HepG2 (cell line): Measurements from ENCODE around the gene FNDC4. TPM values are rescaled to one million over a fixed set of nuclear protein-coding genes. Genes with fewer than 3 reads are reported as not detected.
"Not testable (repeated sequence)": the region's sequence is repeated elsewhere in the genome, so short reads cannot be mapped to it uniquely, and the experiment has no call there.

ENCODE experiments used
- ATAC-seq: fragments of 200-7000 bp; cut with Tn5 transposase; 3 replicates; pipeline ENCODE4 v1.9.1; 2020; ENCODE audit warnings: mild to moderate bottlenecking, moderate library complexity
- BruUV-seq: library from RNA; stranded (reverse); fragments of 400-500 nt; replicated peaks from 2 replicates; lab custom pipeline; 2021; lab: Mats Ljungman, UMichigan
- CTCF ChIA-PET: fragments of 300-600 bp; formaldehyde crosslinking; extraction: SDS; loops from one replicate; lab custom pipeline; 2021; ENCODE audit warnings: low total read pairs, inconsistent platforms, low intra/inter-chr PET ratio; lab: Yijun Ruan, JAX
- POLR2A ChIA-PET: fragments of 350-600 bp; sonication (Branson Sonifier 250); formaldehyde crosslinking; loops from one replicate; lab custom pipeline; 2020; ENCODE audit warnings: antibody characterized with exemption, inconsistent platforms; lab: Yijun Ruan, JAX
- DNase-seq: peaks from one replicate; pipeline ENCODE4 v3.0.0-alpha.2; 2015; ENCODE audit warnings: low spot score
- FAIRE-seq: peaks from 3 replicates; lab custom pipeline; 2011; peaks lifted over from hg19 to GRCh38; lab: Jason Lieb, UNC
- H2AFZ ChIP-seq: one replicate; pipeline ENCODE4 v1.6.1; 2011; ENCODE audit warnings: low read length, inconsistent platforms
- H3K27ac ChIP-seq: fragments of 300-600 bp; 3 replicates; pipeline ENCODE4 v1.8.0; 2011; ENCODE audit warnings: mixed run types, mild to moderate bottlenecking, mixed read lengths, low read length, inconsistent platforms; ENCODE audit not compliant: insufficient read depth; ENCODE audit errors: extremely low read length
- H3K27me3 ChIP-seq, 2 experiments: fragments of 200-600 bp in 1 of 2; 2 replicates in 1 of 2; 3 replicates in 1 of 2; pipeline versions ENCODE4 v1.6.0 to v1.8.0; 2011; ENCODE audit warnings: low read length in 2 of 2, mild to moderate bottlenecking in 2 of 2, moderate library complexity in 2 of 2, inconsistent platforms in 1 of 2; ENCODE audit not compliant: insufficient read depth in 2 of 2, control insufficient read depth in 1 of 2
- H3K36me3 ChIP-seq, 2 experiments: fragments of 200-600 bp in 1 of 2; replicated peaks in 1 of 2; 2 replicates in 1 of 2; 3 replicates in 1 of 2; pipeline versions ENCODE4 v1.5.1 to v1.8.0; 2011; ENCODE audit warnings: low read length in 2 of 2, inconsistent platforms in 1 of 2; ENCODE audit not compliant: insufficient read depth in 2 of 2, control insufficient read depth in 1 of 2
- H3K4me1 ChIP-seq: 2 replicates; pipeline ENCODE4 v1.5.1; 2012; ENCODE audit warnings: low read length, inconsistent platforms; ENCODE audit not compliant: insufficient read depth
- H3K4me2 ChIP-seq: 2 replicates; pipeline ENCODE4 v1.6.0; 2011; ENCODE audit warnings: low read depth, low read length, inconsistent platforms
- H3K4me3 ChIP-seq, 3 experiments: fragments of 200-600 bp in 1 of 3; sonication (generic), shearing (Covaris generic) in 1 of 3; replicated peaks in 1 of 3; 2 replicates each; pipeline ENCODE4 v1.5.1; 2011 to 2016; ENCODE audit warnings: low read length in 3 of 3, inconsistent platforms in 2 of 3, low read depth in 2 of 3, mild to moderate bottlenecking in 2 of 3, control low read depth in 1 of 3, mixed read lengths in 1 of 3; ENCODE audit not compliant: insufficient read depth in 1 of 3
- H3K79me2 ChIP-seq: one replicate; pipeline ENCODE4 v1.6.1; 2011; ENCODE audit warnings: low read length, inconsistent platforms; ENCODE audit not compliant: insufficient read depth
- H3K9ac ChIP-seq: 2 replicates; pipeline ENCODE4 v1.6.0; 2011; ENCODE audit warnings: mild to moderate bottlenecking, low read depth, low read length, inconsistent platforms; ENCODE audit not compliant: insufficient read depth
- H3K9me3 ChIP-seq: 2 replicates; pipeline ENCODE4 v1.5.1; 2012; ENCODE audit warnings: mild to moderate bottlenecking, low read length
- H4K20me1 ChIP-seq: 2 replicates; pipeline ENCODE4 v1.6.0; 2011; ENCODE audit warnings: inconsistent platforms, mild to moderate bottlenecking, low read length, moderate library complexity; ENCODE audit not compliant: insufficient read depth
- GFI1 ChIP-seq: sonication (generic); formaldehyde crosslinking; IDR thresholded peaks from 2 replicates; pipeline ENCODE4 v1.5.0; 2020; ENCODE audit warnings: missing genetic modification reagents, mild to moderate bottlenecking, borderline replicate concordance
- NPAS2 ChIP-seq: sonication (generic); formaldehyde crosslinking; IDR thresholded peaks from 2 replicates; pipeline ENCODE4 v1.8.0; 2022; ENCODE audit warnings: mild to moderate bottlenecking, missing genetic modification reagents, borderline replicate concordance
- PLSCR1 ChIP-seq: sonication (generic); formaldehyde crosslinking; IDR thresholded peaks from 2 replicates; pipeline ENCODE4 v1.5.0; 2020; ENCODE audit warnings: missing genetic modification reagents, mild to moderate bottlenecking, borderline replicate concordance
- TBP ChIP-seq: sonication (generic); formaldehyde crosslinking; IDR thresholded peaks from 2 replicates; pipeline ENCODE4 v1.5.0; 2020; ENCODE audit warnings: missing genetic modification reagents
- ZNF460 ChIP-seq: sonication (generic); formaldehyde crosslinking; IDR thresholded peaks from 2 replicates; pipeline ENCODE4 v1.5.1; 2020; ENCODE audit warnings: missing genetic modification reagents, mild to moderate bottlenecking, borderline replicate concordance
- ZNF674 ChIP-seq: sonication (generic); formaldehyde crosslinking; IDR thresholded peaks from 2 replicates; pipeline ENCODE4 v1.5.0; 2020; ENCODE audit warnings: low read depth, mild to moderate bottlenecking, missing genetic modification reagents
- WGBS: methylation state at CpG from one replicate; pipeline ENCODE4 v1.1.6; 2017; ENCODE audit warnings: low lambda C conversion rate; 5-methylcytosine and 5-hydroxymethylcytosine counted together
- in situ Hi-C: cut with HindIII; loops from 2 replicates; pipeline ENCODE4 v1.10.0; 2017; ENCODE audit warnings: low pct_unique_long_range_greater_than_20kb; ENCODE audit not compliant: extremely low pct_ligation_motif_present
- intact Hi-C: fragments of 100-400 bp; cut with micrococcal nuclease; formaldehyde crosslinking; loops from one replicate; pipeline ENCODE4 v1.10.0; 2022; ENCODE audit not compliant: unreplicated experiment
- polyA plus RNA-seq, 8 experiments: library from polyadenylated mRNA; depleted of rRNA in 3 of 8; stranded (reverse) in 7 of 8; unstranded in 1 of 8; fragments of >200 nt; fragmentation: Illumina TruSeq in 4 of 8; extraction: Trizol in 4 of 8; gene quantifications; 2 replicates each; pipeline versions ENCODE4 v1.2.1 to v1.2.3, GENCODE V29; 2011 to 2016; ENCODE audit warnings: low read depth in 4 of 8, missing spikeins in 1 of 8, mixed read lengths in 1 of 8; ENCODE audit not compliant: insufficient read depth in 1 of 8
- total RNA-seq, 5 experiments: library from RNA; depleted of rRNA; stranded (reverse); fragments of >200 nt; fragmentation: Illumina TruSeq; extraction: Trizol; gene quantifications; 2 replicates each; pipeline ENCODE4 v1.2.3, GENCODE V29; 2016; ENCODE audit warnings: low read depth in 1 of 5
- TF ChIP-seq, protein P1 (sequence below): sonication (generic); formaldehyde crosslinking; IDR thresholded peaks from 2 replicates; pipeline ENCODE4 v1.5.0; 2020; ENCODE audit warnings: missing genetic modification reagents

FNDC4 gene
- total and polyA plus RNA-seq, 2 of the 13 experiments (the other 11 are each of a cell fraction or from before 2014, with no cell fraction given): 9.0 to 17.4 TPM

DNA sequence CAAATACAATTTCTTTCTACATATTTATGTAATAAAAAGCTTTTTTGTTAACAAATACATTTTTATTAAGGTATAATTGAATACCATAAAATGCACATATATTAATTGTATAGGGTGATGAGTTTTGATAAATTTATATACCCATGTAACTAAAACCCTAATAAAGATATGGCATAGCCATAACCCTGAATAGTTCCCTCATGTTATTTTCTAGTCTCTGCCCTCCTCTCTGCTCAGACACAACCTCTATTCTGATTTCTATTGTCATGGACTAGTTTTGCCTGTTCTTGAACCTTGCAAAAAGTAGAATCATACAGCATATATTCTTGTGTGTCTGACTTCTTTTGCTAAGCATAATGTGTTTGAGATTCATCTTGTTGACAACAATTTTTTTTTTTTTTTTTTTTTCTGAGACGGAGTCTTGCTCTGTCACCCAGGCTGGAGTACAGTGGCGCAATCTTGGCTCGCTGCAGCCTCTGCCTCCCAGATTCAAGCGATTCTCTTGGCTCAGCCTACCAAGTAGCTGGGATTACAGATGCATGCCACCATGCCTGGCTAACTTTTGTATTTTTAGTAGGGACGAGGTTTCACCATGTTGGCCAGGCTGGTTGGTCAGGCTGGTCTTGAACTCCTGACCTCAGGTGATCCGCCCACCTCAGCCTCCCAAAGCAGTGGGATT, 49.3 kb upstream of the FNDC4 start:
- Histone ChIP-seq H3K9me3 (no peaks in the 10 kb centered on the region), H3K9ac (no peak overlapping the region), H2AFZ (no peak overlapping the region), H3K4me1 (peaks cover 5% of the 10 kb centered on the region), H3K27me3 (no peaks in the 10 kb centered on the region), H3K27ac (no peak overlapping the region), H4K20me1 (no peaks in the 10 kb centered on the region), H3K4me2 (no peak overlapping the region), H3K79me2 (no peaks in the 10 kb centered on the region), H3K4me3 (no peak overlapping the region), H3K36me3 (no peaks in the 10 kb centered on the region)
- in situ Hi-C loops: no loop called here
- no TSS peak for BruUV-seq
- ChIA-PET CTCF (no interaction called here), POLR2A (no interaction called here)
- DNase-seq: no peak
- ATAC-seq: no peak
- TF ChIP-seq ZNF674 (CRISPR knock-in tag) (no peak), PLSCR1 (CRISPR knock-in tag) (no peak), GFI1 (CRISPR knock-in tag) (no peak), ZNF460 (CRISPR knock-in tag) (no peak), TBP (CRISPR knock-in tag) (no peak), NPAS2 (CRISPR knock-in tag) (no peak)
- TF ChIP-seq, protein P1, sequence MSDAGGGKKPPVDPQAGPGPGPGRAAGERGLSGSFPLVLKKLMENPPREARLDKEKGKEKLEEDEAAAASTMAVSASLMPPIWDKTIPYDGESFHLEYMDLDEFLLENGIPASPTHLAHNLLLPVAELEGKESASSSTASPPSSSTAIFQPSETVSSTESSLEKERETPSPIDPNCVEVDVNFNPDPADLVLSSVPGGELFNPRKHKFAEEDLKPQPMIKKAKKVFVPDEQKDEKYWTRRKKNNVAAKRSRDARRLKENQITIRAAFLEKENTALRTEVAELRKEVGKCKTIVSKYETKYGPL (CRISPR knock-in tag): no peak
- intact Hi-C loops: no loop called here
- WGBS: 67% methylated on average over 6 of the region's 6 CpGs
- no peak for FAIRE-seq

DNA sequence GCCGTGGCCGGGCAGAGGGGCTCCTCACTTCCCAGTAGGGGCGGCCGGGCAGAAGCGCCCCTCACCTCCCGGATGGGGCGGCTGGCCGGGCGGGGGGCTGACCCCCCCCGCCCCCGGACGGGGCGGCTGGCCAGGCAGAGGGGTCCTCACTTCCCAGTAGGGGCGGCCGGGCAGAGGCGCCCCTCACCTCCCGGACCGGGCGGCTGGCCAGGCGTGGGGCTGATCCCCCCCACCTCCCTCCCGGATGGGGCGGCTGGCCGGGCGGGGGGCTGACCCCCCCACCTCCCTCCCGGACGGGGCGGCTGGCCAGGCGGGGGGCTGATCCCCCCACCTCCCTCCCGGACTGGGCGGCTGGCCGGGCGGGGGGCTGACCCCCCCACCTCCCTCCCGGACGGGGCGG, 44.6 kb upstream of the FNDC4 start:
- intact Hi-C loops, H3K27ac ChIP-seq, H3K9ac ChIP-seq, H3K79me2 ChIP-seq, H3K36me3 ChIP-seq, BruUV-seq, in situ Hi-C loops, H4K20me1 ChIP-seq, H3K4me2 ChIP-seq, POLR2A ChIA-PET, H3K27me3 ChIP-seq, DNase-seq, ATAC-seq, H3K9me3 ChIP-seq, H2AFZ ChIP-seq, CTCF ChIA-PET, H3K4me3 ChIP-seq, FAIRE-seq, H3K4me1 ChIP-seq: not testable (repeated sequence)
- 65% methylated on average over 11 of the region's 35 CpGs for WGBS
